SW 1271 (cell line): ENCODE results near the gene AP3B1.
"Not testable (repeated sequence)": the region's sequence is repeated elsewhere in the genome, so short reads cannot be mapped to it uniquely, and the experiment has no call there.

Source experiments
- DNase-seq, 2 experiments: peaks; one replicate each; lab custom pipeline; 2025; lab: John Stamatoyannopoulos, UW

Gene AP3B1

GRCh38 chr5:78066722-78067121 is 227.8 kb downstream of the AP3B1 start:
- DNase-seq, result not testable (repeated sequence)

GRCh38 chr5:78065663-78066062 is 228.8 kb downstream of the AP3B1 start:
- DNase-seq, result no peak

- DNase-seq, result no peak
These were observed 229.5 kb downstream of the AP3B1 start for GRCh38 chr5:78064941-78065472.

GRCh38 chr5:78063495-78063894 is 231.0 kb downstream of the AP3B1 start:
- no peak for DNase-seq

- no peak for DNase-seq
These were observed 231.9 kb downstream of the AP3B1 start for GRCh38 chr5:78062645-78063044.

GRCh38 chr5:78060421-78060820 is 234.1 kb downstream of the AP3B1 start:
- no peak for DNase-seq

GRCh38 chr5:78058625-78059024 is 235.9 kb downstream of the AP3B1 start:
- DNase-seq, result no peak

- DNase-seq, result peak in 1 of 2 experiments; percentile 12
These were observed 237.5 kb downstream of the AP3B1 start for GRCh38 chr5:78056901-78057514.

- no peak for DNase-seq
These were observed 238.4 kb downstream of the AP3B1 start for GRCh38 chr5:78056053-78056452.

GRCh38 chr5:78050888-78051287 is 243.6 kb downstream of the AP3B1 start:
- DNase-seq, result no peak

- DNase-seq, result not testable (repeated sequence)
These were observed 247.7 kb downstream of the AP3B1 start for GRCh38 chr5:78046823-78047222.

- no peak for DNase-seq
These were observed 248.5 kb downstream of the AP3B1 start for GRCh38 chr5:78046006-78046405.

GRCh38 chr5:78041805-78042204 is 252.7 kb downstream of the AP3B1 start:
- DNase-seq, result no peak

GRCh38 chr5:78025540-78025939 is 269.0 kb downstream of the AP3B1 start:
- DNase-seq, result no peak

- no peak for DNase-seq
These were observed 274.8 kb downstream of the AP3B1 start for GRCh38 chr5:78019744-78020143.

- no peak for DNase-seq
These were observed 277.5 kb downstream of the AP3B1 start for GRCh38 chr5:78016863-78017529.

GRCh38 chr5:78009937-78010527 is 284.5 kb downstream of the AP3B1 start:
- DNase-seq, result no peak

- peak in 1 of 2 experiments; percentile 60 for DNase-seq
These were observed 286.0 kb downstream of the AP3B1 start for GRCh38 chr5:78008356-78008967.

- no peak for DNase-seq
These were observed 287.3 kb downstream of the AP3B1 start for GRCh38 chr5:78007233-78007632.

GRCh38 chr5:78006449-78006848 is 288.0 kb downstream of the AP3B1 start:
- DNase-seq, result no peak

GRCh38 chr5:78005021-78005785 is 289.3 kb downstream of the AP3B1 start:
- DNase-seq, result no peak

GRCh38 chr5:78004559-78004958 is 289.9 kb downstream of the AP3B1 start:
- no peak for DNase-seq
